GM04504 (cell line): ENCODE data around the gene HOXC13.

Experiments used
- DNase-seq: peaks from one replicate; pipeline ENCODE4 v3.0.0-alpha.2; 2012; ENCODE audit warnings: low read depth

The HOXC13 gene

DNA sequence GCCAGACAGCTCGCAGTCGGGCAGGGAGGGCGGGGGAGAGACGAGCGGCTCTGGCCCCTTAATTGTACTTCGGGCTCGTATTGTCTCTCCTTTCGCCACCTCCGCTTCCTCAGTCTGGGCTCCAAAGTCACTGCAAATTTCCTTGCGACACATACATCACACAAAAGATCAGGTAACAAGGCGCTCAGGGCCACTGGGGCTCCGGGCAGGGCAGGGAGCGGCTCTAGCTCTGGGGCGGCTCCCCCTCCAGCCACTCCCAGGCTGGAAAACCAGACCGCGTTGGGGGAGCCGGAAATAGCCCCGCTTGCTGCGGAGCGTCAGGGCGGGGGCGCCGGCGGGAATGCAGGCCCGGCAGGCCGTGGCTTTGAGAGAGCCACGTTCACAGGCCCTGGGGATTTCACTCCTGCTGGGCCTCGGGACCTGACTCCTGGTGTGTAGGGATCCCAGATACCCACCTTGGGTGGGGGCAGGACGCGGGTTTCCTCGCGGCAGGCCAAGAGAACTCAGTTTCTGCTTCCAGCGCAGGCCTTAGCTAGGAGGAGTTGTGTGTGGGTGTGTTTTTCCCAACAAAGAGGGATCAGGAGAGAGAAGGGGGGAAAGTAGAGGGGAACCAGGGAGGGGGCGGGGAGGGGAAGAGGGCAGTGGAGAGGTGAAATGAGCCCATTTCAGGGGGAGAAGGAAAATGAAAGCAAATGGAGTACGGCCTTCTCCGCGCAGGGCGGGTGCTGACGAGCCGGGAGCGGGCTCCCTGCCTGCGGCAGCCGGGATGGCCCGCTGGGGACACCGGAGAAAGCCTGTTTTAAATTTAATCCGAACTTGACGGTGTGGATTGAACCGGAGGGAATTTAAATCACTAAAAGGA, 57.0 kb downstream of the HOXC13 start:
- no peak for DNase-seq
